SU-DHL-6 (cell line): ENCODE data around the gene FAM47E.

Experiments used
- H2AFZ ChIP-seq: fragments of 200-600 bp; sonication (generic); 2 replicates; pipeline ENCODE4 v1.6.1; 2014; ENCODE audit warnings: low read depth, mild to moderate bottlenecking, moderate library complexity, mixed read lengths, antibody characterized with exemption, low read length; ENCODE audit not compliant: severe bottlenecking
- H3F3A ChIP-seq: fragments of 200-600 bp; shearing (Covaris generic); 2 replicates; pipeline ENCODE4 v1.6.0; 2016; ENCODE audit warnings: antibody characterized with exemption, mild to moderate bottlenecking; ENCODE audit not compliant: insufficient read depth
- H3K27ac ChIP-seq: fragments of 200-600 bp; sonication (generic); 2 replicates; pipeline ENCODE4 v1.5.1; 2016; ENCODE audit warnings: low read depth, mild to moderate bottlenecking, low read length, moderate library complexity, mixed read lengths
- H3K27me3 ChIP-seq: fragments of 200-600 bp; sonication (generic), shearing (Covaris generic); 2 replicates; pipeline ENCODE4 v1.6.0; 2014; ENCODE audit warnings: mild to moderate bottlenecking, low read length
- H3K36me3 ChIP-seq: fragments of 200-600 bp; sonication (generic); 2 replicates; pipeline ENCODE4 v1.6.1; 2014; ENCODE audit warnings: mild to moderate bottlenecking, low read length, mixed read lengths
- H3K4me2 ChIP-seq: fragments of 300-600, 200-600 bp; shearing (Covaris generic), sonication (generic); 2 replicates; pipeline ENCODE4 v1.6.0; 2014; ENCODE audit warnings: low read length, low read depth, mild to moderate bottlenecking; ENCODE audit not compliant: poor library complexity, severe bottlenecking
- H3K4me3 ChIP-seq: fragments of 200-600 bp; sonication (generic); 2 replicates; pipeline ENCODE4 v1.5.1; 2014; ENCODE audit warnings: antibody characterized with exemption, low read length, mild to moderate bottlenecking, mixed read lengths; ENCODE audit not compliant: insufficient read depth, poor library complexity, severe bottlenecking
- H3K79me2 ChIP-seq: fragments of 200-600 bp; sonication (generic); 2 replicates; pipeline ENCODE4 v1.6.1; 2014; ENCODE audit warnings: mild to moderate bottlenecking, low read length, moderate library complexity; ENCODE audit not compliant: insufficient read depth
- H3K9ac ChIP-seq: fragments of 200-600 bp; sonication (generic); 2 replicates; pipeline ENCODE4 v1.7.0; 2014; ENCODE audit warnings: mild to moderate bottlenecking, low read length
- H3K9me2 ChIP-seq: fragments of 200-600 bp; sonication (generic); replicated peaks from 2 replicates; pipeline ENCODE4 v1.6.1; 2014; ENCODE audit warnings: low read length; ENCODE audit not compliant: insufficient read depth
- H3K9me3 ChIP-seq: fragments of 200-600 bp; sonication (generic); 2 replicates; pipeline ENCODE4 v1.6.1; 2014; ENCODE audit warnings: low read length, mixed read lengths; ENCODE audit not compliant: insufficient read depth
- H4K20me1 ChIP-seq: fragments of 200-600 bp; sonication (generic); 2 replicates; pipeline ENCODE4 v1.6.1; 2014; ENCODE audit warnings: low read depth, mild to moderate bottlenecking, antibody characterized with exemption, low read length, moderate library complexity, mixed read lengths
- EZH2phosphoT487 ChIP-seq: fragments of 200-600 bp; sonication (generic), shearing (Covaris generic); conservative IDR thresholded peaks from 2 replicates; pipeline ENCODE4 v1.6.1; 2018; ENCODE audit warnings: mild to moderate bottlenecking, antibody characterized with exemption, low read length, moderate library complexity, mixed read lengths
- TF ChIP-seq, protein P1 (sequence below): fragments of 200-600 bp; sonication (generic); IDR thresholded peaks from one replicate; pipeline ENCODE4 v1.5.1; 2017; ENCODE audit warnings: antibody characterized with exemption, mild to moderate bottlenecking, low read length, moderate library complexity; ENCODE audit not compliant: insufficient read depth, poor library complexity, severe bottlenecking

FAM47E gene

DNA sequence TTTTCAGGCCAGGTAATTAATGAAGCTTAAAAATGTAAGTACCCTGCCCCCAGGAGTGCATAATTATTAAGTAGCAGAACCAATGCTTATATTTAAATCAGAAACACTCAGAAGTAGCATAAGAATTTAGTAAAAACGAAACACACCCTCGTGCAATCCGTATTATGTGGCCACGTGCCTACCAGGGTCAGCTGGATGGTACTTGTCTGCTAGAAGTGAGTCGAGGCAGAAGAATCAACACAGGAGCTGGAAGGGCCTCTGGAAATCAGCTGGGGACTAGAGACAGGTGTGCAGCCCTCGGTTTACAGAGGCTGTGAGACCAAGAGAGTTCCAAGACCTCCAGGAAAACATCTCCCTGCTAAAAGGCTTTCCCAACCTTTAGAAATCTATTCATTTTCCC lies 559 bp upstream of the FAM47E start:
- no peak overlapping the region for H3K9ac ChIP-seq
- H3F3A ChIP-seq, result no peaks in the 10 kb centered on the region
- H3K27me3 ChIP-seq, result no peaks in the 10 kb centered on the region
- TF ChIP-seq, protein P1, sequence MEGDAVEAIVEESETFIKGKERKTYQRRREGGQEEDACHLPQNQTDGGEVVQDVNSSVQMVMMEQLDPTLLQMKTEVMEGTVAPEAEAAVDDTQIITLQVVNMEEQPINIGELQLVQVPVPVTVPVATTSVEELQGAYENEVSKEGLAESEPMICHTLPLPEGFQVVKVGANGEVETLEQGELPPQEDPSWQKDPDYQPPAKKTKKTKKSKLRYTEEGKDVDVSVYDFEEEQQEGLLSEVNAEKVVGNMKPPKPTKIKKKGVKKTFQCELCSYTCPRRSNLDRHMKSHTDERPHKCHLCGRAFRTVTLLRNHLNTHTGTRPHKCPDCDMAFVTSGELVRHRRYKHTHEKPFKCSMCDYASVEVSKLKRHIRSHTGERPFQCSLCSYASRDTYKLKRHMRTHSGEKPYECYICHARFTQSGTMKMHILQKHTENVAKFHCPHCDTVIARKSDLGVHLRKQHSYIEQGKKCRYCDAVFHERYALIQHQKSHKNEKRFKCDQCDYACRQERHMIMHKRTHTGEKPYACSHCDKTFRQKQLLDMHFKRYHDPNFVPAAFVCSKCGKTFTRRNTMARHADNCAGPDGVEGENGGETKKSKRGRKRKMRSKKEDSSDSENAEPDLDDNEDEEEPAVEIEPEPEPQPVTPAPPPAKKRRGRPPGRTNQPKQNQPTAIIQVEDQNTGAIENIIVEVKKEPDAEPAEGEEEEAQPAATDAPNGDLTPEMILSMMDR, result no peak
- TF ChIP-seq EZH2phosphoT487, result no peak
- no peaks in the 10 kb centered on the region for H3K9me2 ChIP-seq
- H3K79me2 ChIP-seq, result no peaks in the 10 kb centered on the region
- H3K4me2 ChIP-seq, result no peak overlapping the region
- no peaks in the 10 kb centered on the region for H3K9me3 ChIP-seq
- no peak overlapping the region for H3K4me3 ChIP-seq
- no peaks in the 10 kb centered on the region for H3K36me3 ChIP-seq
- H3K27ac ChIP-seq, result no peak overlapping the region
- no peaks in the 10 kb centered on the region for H4K20me1 ChIP-seq
- no peak overlapping the region for H2AFZ ChIP-seq

DNA sequence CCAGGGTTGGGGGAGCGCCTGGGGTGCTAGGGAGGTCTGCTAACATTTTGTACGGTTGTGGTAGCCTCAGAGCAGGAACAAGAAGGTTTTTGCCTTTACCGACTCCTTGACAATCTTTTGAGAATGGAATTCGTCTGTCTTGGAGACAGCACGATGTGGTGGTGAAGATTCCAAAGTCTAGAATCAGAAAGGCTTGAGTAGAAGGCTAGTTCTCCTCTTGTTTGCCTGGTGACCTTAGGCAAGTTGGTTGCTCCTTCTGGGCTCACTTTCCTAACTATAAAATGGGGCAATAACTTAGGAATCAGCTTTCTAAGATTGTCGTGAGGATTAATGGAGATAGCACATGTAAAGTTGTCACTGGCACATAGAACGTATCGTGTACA lies 741 bp downstream of the FAM47E start:
- Histone ChIP-seq H4K20me1 (no peaks in the 10 kb centered on the region), H3F3A (no peaks in the 10 kb centered on the region), H3K9me2 (no peaks in the 10 kb centered on the region), H3K27ac (no peak overlapping the region), H3K9ac (no peak overlapping the region), H3K79me2 (no peaks in the 10 kb centered on the region), H3K36me3 (no peaks in the 10 kb centered on the region), H3K4me3 (no peak overlapping the region), H3K4me2 (no peak overlapping the region), H3K27me3 (no peaks in the 10 kb centered on the region), H2AFZ (no peak overlapping the region), H3K9me3 (no peaks in the 10 kb centered on the region)
- TF ChIP-seq, protein P1, result no peak

DNA sequence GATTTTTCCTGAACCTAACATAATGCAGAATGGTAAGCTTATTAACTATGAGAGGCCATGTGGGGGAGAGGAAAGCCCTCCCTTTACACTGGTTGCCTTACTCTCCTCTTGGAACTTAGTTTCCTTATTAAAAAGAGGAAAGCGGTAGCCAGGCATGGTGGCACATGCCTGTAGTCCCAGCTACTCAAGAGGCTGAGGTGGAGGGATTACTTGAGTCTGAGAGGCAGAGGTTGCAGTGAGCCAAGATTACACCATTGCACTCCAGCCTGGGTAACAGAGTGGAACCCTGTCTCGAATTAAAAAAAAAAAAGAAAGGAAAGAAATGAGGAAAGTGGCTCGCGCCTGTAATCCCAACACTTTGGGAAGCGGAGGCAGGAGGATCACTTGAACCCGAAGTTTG lies 2.0 kb downstream of the FAM47E start:
- no peaks in the 10 kb centered on the region for H3K36me3 ChIP-seq
- no peak overlapping the region for H3K4me2 ChIP-seq
- H3K79me2 ChIP-seq, result no peaks in the 10 kb centered on the region
- no peaks in the 10 kb centered on the region for H3F3A ChIP-seq
- no peak overlapping the region for H3K27ac ChIP-seq
- TF ChIP-seq, protein P1, result no peak
- TF ChIP-seq EZH2phosphoT487, result no peak
- no peak overlapping the region for H2AFZ ChIP-seq
- no peaks in the 10 kb centered on the region for H4K20me1 ChIP-seq
- no peak overlapping the region for H3K9ac ChIP-seq
- no peaks in the 10 kb centered on the region for H3K27me3 ChIP-seq
- H3K9me3 ChIP-seq, result no peaks in the 10 kb centered on the region
- no peak overlapping the region for H3K4me3 ChIP-seq
- no peaks in the 10 kb centered on the region for H3K9me2 ChIP-seq

DNA sequence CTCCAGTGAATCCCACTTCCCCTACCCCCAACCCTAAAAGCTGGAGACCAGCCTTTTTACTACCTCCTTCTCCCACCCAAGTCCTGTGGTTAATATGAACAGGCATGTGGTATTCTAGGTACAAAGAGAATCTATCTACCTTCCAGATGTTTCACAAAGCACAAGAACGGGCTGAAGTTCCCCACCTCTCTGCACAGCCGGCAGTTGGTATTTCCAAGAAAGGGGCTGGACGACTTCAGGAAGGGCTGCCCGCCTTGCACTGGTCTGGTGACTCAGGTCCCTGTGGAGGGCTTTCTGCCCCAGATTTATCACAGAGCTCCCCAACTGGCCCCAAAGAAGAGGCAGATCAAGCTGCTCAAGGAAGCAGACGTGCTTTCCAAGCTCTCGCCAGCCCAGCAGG lies 4.5 kb downstream of the FAM47E start:
- H3K27me3 ChIP-seq, result no peaks in the 10 kb centered on the region
- H3K4me2 ChIP-seq, result no peak overlapping the region

More for the DNA sequence above, 4.5 kb downstream of the FAM47E start:
- Histone ChIP-seq H3K79me2 (no peaks in the 10 kb centered on the region), H3K36me3 (no peaks in the 10 kb centered on the region), H3K9me3 (no peaks in the 10 kb centered on the region), H3K4me3 (no peak overlapping the region), H4K20me1 (no peaks in the 10 kb centered on the region), H3K9me2 (no peaks in the 10 kb centered on the region), H3F3A (no peaks in the 10 kb centered on the region), H2AFZ (no peak overlapping the region), H3K9ac (no peak overlapping the region), H3K27ac (no peak overlapping the region)
- TF ChIP-seq, protein P1, result no peak
- TF ChIP-seq EZH2phosphoT487, result no peak
